HS-27A (cell line): ENCODE results near the gene AKR7A3.
"Not testable (repeated sequence)": the region's sequence is repeated elsewhere in the genome, so short reads cannot be mapped to it uniquely, and the experiment has no call there.

ENCODE experiments used
- DNase-seq: peaks from one replicate; pipeline ENCODE4 v3.0.0-alpha.2; 2012; ENCODE audit warnings: low read depth, missing footprints

The AKR7A3 gene

DNA sequence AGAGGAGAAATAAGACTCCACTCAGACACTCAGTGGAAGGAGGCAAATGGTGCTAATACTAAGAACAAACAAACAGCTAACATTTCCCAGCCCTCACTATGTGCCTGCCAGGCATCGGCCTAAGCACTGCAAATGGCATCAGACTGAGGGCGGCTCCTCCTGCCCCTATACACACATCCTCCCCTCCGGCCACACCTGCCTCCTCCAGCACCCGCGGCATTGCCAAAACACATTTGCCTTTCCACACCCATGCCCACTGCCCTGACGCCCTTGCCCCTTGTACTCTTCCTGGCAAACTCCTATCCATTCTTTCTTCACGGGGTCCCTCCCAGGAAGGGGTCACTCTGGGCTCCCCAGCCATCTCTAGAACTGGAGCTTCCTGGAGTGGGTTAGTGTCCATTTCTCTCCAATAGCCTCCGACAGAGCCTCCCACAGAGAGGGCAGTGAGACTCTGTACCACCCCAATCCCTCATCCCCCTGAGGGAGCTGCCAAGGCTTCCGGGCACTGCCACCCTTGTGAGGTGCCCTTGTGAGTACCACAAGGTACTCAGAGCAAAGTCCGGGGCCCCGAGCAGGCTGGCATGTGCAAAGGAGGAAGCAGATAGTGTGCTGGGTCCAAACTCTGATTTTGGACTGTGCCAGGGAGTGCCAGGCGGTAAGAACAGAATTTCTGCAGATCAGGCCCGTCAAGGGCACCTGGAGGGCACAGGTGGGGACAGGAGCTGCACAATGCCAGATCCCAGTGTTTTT lies 959 bp downstream of the AKR7A3 start:
- DNase-seq = no peak

DNA sequence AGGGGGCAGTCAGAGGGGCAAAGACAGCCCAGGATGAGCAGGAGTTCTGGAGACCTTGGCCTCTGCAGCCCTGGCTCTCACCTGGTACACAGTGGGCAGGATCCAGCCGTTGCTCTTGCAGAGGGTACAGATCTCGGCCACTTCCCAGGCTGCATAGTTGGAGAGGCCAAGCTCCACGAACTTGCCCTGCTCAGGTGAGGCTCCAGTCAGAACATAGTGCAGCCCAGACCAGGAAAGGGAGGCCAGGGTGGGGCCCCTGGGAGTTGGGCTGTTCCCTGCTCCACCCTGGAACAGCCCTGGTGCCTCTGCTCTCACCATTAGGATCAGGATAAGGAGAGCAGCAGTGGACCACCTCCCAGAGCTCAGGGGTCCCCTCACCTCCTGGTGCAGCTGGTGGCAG lies 2.8 kb downstream of the AKR7A3 start:
- not testable (repeated sequence) for DNase-seq

DNA sequence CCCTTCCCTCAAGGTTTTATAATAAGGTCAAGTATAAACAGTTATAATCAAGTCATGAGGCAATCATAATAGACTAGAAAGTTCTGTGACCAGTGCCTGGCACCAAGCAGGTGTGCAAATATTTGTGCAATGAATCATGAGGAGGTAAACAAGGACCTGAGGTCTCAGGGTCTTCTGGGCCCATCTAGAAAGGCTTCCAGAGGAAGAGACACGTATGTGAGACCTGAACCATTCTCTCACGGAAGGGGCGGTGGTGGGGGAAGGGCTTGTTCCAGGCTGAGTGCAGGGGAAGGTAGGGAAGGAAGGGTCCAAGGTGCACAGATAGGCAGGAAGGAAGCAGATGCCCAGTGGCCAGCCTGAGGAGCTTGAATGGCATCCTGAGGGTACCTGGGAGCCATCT lies 3.2 kb downstream of the AKR7A3 start:
- DNase-seq = not testable (repeated sequence)

DNA sequence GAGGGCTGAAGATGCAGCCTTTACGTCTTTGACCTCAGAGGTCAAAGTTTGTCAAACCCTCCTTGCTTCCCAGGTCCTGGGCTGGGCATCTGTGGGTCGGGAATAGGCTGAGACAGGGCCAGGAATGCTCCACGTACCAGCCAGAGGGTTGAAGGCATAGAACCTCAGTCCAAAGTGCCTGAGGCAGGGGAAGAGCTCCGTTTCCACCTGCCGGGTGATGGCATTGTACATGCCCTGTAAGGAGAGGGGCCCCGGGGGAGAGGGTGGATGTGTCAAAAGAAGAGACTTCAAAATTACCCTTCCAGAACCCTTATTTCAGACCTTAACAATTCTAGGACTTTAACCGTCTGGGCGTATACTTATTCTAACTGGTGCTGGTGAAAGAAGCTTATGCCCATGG lies 3.7 kb downstream of the AKR7A3 start:
- DNase-seq = no peak

DNA sequence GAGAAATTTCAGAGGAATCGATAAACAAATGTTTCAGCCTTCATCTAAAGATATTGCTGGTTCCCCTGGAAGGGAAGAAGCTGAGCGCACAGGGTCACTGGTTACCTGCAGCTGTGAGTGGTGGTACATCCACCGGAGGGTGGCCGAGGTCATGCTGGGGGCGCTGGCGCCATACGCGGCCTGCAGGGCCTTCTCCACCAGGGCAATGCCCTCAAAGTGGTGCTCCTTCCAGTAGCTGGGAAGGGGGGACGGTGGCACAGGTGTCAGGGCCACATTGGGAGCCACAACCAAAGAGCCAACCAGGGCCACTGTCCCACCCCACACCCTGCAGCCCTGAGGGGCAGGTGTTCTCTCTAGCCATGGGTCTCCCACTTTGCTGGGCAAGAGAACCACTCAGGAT lies 4.7 kb downstream of the AKR7A3 start:
- DNase-seq = no peak

DNA sequence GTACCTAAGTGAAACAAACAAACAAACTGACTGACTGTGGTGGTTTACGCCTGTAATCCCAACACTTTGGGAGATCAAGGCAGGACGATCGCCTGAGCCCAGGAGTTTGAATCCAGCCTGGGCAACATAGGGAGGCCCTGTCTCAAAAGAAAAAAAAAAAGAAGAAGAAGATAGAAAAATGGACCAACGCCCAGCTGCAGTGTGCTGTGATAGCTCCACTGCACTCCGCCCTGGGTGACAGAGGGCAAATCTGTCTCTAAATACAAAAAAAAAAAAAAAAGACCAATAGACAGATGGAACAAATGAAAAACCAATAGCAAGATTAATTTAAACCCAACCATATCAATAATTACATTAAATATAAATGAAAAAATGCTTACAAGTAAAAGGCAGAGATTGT lies 13.9 kb downstream of the AKR7A3 start:
- no peak for DNase-seq

DNA sequence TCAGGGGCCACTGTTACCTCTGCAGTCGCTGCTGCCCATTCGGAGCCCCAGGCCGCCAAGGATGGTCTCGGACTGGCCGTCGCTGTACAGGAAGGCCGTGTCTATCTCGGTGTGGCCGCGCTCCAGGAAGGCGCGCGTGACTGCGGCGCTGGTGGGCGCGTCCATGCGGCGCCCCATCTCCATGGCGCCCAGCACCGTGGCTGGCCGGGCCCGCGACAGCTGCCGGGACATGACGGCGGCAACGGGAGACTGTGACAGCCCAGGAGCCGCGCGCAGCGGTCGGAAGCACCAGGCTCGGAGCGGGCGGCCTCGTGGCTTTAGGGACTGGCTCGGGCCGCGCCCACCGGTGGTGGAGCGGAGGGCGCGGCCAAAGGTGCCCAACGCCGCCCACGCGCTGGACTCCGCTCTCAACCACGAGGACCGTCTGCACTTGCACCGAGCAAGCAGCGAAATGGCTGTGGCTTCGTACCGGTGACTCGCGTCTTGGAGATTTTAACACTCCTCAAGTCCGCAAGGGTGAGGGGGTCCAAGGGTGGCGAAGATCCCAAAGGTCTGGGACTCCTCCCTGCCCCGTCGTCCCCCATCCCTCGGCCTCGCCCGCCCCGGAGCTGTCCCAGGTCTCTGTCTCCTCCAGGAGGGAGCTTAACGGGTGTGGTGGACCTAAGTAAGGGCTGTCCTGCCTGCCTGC lies 14.6 kb downstream of the AKR7A3 start:
- not testable (repeated sequence) for DNase-seq

DNA sequence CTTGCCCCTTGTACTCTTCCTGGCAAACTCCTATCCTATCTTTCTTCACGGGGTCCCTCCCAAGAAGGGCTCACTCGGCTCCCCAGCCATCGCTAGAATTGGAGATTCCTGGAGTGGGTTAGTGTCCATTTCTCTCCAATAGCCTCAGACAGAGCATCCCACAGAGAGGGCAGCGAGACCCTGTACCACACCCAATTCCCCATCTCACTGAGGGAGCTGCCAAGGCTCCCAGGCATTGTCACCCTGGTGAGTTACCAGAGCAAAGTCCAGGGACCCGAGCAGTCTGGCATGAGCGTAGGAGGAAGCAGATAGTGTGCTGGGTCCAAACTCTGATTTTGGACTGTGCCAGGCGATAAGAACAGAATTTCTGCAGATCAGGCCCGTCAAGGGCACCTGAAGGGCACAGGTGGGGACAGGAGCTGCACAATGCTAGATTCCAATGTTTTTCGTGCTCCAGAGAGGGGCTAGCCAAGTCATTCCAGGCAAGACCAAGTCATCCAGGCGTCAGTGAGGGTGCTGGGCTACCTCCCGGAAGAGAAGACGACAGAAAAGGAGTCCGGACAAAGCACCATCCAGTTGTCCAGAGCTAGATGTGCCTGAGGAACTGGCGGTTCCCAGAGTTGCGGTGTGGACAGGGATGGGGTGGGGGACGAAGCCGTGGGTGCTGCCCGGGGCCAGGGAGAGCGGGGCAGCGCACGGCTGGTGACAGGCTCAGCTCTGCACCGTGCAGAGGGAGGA lies 15.3 kb downstream of the AKR7A3 start:
- no peak for DNase-seq

DNA sequence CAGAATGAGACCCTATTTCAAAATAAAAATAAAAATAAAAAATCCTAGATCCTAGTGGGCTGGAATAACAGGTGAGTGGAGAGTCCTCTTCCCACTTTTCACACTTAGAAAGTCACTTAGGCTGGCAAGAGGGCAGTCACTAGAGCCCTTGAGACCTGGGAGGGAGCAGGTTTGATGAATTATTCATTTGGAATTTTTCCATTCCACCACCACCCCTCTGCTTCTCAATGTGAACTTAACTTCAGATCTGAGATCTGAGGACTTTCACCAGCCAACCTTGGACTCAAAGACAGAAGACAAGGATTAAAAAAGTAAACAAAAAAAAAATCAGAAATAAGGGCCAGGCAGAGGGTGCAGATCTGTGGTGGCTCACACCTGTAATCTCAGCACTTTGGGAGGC lies 16.5 kb downstream of the AKR7A3 start:
- DNase-seq = no peak

DNA sequence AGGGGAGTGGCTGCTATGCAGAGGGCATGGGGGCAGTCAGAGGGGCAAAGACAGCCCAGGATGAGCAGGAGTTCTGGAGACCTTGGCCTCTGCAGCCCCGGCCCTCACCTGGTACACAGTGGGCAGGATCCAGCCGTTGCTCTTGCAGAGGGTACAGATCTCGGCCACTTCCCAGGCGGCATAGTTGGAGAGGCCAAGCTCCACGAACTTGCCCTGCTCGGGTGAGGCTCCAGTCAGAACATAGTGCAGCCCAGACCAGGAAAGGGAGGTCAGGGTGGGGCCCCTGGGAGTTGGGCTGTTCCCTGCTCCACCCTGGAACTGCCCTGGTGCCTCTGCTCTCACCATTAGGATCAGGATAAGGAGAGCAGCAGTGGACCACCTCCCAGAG lies 18.2 kb downstream of the AKR7A3 start:
- not testable (repeated sequence) for DNase-seq

DNA sequence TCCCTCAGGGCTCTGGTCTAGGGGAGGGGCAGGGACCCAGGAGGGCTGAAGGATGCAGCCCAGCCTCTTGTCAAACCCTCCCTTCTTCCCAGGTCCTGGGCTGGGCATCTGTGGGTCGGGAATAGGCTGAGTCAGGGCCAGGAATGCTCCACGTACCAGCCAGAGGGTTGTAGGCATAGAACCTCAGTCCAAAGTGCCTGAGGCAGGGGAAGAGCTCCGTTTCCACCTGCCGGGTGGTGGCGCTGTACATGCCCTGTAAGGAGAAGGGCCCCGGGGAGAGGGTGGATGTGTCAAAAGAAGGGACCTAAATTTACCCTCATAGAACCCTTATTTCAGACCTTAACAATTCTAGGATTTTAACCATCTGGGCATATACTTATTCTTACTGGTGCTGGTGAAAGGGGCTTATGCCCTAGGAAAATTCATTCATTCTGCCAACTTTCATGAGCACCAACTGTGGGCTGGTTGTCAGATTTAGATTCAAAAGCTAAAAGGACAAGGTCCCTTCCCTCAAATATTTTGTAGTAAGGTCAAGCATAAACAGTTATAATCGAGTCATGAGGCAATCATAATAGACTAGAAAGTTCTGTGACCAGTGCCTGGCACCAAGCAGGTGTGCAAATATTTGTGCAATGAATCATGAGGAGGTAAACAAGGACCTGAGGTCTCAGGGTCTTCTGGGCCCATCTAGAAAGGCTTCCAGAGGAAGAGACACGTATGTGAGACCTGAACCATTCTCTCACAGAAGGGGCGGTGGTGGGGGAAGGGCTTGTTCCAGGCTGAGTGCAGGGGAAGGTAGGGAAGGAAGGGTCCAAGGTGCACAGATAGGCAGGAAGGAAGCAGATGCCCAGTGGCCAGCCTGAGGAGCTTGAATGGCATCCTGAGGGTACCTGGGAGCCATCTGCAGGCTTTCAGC lies 18.9 kb downstream of the AKR7A3 start:
- not testable (repeated sequence) for DNase-seq

DNA sequence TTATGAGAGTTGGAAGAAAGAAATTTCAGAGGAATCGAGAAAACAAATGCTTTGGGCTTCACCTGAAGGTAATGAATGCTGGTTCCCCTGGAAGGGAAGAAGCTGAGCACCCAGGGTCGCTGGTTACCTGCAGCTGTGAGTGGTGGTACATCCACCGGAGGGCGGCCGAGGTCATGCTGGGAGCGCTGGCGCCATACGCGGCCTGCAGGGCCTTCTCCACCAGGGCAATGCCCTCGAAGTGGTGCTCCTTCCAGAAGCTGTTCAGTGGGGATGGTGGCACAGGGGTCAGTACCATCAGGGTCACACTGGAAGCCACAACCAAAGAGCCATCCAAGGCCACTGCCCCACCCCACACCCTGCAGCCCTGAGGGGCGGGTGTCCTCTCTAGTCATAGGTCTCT lies 20.1 kb downstream of the AKR7A3 start:
- DNase-seq = no peak

DNA sequence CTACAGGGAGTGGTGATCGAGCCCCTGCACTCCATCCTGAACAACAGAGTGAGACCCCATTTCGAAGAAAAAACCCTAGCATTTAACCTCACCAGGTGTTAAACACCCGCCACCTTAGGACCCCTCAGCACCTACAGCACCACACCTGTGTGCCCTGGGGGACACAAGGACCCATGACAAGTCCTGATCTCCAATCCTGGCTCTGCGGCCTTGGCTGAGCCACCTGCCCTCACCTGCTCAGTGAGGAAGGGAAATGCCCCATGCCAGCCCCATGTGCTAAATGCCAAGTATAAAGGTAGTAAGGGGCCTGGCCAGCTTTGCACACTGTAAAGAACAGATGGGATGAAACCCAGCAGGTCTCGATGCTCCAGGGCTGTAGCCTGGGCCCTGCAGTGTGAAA lies 25.8 kb downstream of the AKR7A3 start:
- no peak for DNase-seq

DNA sequence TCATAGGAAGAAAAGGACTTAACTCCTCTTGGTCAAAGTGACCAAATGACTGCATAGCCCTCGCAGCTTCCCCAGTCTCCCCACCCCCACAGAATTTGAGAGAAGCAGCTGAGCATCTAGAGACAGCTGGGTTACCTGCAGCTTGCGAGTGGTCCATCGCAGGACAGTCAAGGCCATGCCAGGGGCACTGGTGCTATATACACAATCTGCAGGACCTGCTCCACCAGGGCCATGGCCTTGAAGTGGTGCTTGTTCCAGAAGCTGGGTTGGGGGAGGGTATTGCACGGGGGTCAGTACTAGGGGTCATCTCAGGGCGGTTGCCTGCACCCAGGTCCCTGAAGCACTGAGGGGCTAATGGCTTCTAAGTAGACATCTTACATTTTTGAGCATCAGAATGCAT lies 26.5 kb downstream of the AKR7A3 start:
- DNase-seq = no peak

DNA sequence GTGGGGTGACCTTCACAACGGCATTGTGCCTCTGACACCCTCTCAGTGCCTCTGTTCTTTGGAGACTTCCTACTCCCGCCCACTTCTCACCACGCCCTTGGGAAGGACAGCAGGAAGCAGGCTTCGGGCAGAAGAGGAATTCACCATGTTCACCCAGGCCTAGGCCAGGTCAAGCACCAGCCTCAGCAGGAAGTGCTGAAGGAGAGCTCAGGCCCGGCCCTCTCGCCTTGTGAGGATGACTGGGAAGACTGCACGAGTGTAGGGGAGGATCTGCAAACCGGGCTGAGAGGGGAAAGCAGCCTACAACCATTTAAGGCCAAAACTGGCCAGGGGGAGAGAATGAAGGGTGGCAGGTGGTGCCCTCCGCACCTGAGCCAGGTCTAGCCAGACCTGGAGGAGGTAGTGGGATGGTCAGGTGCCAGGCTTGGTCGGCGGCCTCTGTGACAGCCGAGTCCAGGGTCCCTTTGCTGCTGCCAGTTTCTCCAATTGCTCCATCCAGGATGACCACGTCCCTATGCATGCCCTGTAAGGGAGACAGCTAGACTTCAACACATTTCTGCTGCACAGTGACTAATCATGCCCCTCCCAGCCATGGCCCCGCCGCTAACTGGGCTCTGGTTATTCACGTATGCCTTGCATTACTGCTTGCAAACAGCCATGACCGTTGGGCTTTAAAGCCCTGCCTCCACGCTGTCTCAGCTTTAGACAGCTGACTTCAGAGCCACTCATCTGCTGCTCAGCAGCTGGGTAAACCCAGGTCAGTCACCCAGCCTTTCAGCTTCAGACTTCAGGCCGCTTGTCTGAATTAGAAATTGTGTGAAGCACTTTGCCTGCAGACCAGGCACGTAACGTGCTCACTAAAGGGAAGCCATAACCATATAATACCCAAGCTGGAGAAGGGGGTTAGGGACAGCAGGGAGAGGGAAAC lies 28.1 kb downstream of the AKR7A3 start:
- no peak for DNase-seq

DNA sequence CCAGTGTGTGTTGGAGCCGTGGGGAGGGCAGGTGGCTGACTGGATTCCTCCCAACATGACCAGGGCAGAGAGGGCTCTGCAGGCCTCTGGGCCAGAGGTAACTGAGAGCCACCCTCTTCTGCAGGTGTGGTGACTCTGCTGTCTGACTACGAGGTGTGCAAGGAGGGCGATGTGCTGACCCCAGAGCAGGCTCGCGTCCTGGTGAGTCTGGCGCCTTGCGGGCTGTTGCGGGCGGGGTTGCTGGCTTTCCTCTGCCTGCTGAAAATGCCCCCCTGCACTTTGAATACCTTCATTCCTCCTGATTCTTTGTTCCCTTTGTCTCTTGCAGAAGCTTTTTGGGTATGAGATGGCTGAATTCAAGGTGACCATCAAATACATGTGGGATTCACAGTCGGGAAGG lies 30.2 kb downstream of the AKR7A3 start:
- DNase-seq = no peak

DNA sequence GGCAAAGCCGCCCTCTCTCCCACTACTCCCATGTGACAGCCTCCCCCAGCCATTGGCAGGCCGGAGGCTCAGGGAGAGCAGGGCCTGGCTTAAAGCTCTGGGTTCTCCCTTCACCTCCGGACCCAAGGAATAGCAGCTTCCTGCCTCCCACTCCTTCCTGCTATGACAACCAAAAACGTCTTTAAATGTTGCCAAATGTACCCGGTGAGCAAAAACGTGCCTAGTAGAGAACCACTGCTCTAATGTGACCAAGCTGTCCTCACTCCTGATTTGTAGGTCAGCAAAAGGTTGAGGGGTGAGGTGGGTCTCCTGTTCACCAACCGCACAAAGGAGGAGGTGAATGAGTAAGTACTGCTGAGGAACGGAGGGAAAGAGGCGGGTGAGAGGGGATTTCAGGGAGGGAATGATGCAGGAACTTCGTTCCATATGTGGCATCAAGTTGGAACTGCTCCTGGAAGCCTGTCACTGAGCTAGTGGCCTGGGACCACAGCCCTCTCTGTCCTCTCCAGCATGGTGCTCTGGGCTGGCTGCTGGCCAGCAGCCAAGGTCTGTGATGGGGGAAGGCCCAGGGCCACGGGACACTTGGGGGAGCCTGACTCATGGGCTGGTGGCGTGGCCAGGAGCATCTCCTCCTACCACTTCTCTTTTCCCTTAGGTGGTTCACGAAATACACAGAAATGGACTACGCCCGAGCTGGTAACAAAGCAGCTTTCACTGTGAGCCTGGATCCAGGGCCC lies 31.2 kb downstream of the AKR7A3 start:
- DNase-seq = no peak

DNA sequence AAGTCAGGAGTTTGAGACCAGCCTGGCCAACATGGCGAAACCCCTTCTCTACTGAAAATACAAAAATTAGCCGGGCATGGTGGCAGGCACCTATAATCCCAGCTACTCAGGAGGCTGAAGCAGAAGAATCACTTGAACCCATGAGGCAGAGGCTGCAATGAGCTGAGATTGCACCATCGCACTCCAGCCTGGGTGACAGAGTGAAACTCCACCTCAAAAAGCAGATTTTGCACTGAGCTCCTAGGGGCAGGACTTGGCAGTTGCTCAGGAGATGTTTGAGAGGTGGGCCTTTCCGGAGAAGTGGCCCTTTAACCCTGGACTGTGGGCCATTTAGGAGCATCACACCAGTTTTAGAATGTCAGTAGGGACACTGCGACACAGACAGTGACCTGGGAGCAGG lies 32.3 kb downstream of the AKR7A3 start:
- not testable (repeated sequence) for DNase-seq

DNA sequence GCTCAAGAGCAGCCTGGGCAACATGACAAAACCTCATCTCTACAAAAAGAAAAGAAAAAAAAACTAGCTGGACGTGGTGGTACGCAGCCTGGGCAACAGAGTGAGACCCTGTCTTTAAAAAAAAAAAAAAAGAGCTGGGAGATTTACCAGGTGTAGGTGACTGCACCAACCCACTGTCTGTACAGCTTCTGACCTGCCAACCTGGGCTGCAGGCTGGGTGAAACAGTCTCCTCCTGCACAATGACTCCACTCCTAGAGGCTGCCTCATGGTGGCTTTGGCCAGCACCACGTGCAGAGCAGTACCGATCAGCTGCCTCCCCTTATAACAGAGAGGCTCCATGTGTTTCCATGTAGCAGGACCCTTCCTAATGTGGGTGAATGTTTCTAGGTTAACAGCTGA lies 33.3 kb downstream of the AKR7A3 start:
- DNase-seq = no peak

DNA sequence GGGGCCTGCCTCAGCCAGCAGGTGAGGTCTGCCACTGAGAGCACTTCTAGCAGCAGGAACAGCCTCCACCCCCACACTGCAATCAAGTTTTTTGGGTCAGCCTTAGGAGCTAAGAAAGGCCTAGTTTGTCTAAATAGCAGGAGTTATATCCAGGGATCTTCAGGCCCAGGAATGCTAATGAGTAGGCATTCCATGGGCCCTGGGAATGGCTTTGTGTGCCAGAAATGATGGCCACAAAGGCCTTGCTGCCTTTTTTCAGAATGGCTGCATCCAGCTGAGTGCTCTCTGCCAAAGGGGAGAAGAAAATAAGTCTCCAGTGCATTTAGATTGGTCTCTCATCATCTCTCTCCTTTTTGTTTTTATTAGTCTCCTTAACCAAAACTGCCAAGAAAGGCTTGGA lies 34.2 kb downstream of the AKR7A3 start:
- no peak for DNase-seq
